ENCODE data around the gene CTSC. TPM values are rescaled to one million over a fixed set of nuclear protein-coding genes. Genes with fewer than 3 reads are reported as not detected.

The CTSC gene
- total and polyA plus RNA-seq, 4 donors, result 22.7 to 176 (median 77.1) TPM

- intact Hi-C loops (cut with DNase I), result no loop called here
- Histone ChIP-seq H3K4me1 (ENCODE audit: control insufficient read depth in 1 of 2, insufficient read depth in 2 of 2, low read length in 2 of 2) (peaks cover 0 to 2% of the 10 kb centered on the region in 2 donors), H3K27ac (ENCODE audit: low read depth in 1 of 2, low read length in 2 of 2) (no peak overlapping the region), H3K36me3 (ENCODE audit: control insufficient read depth in 1 of 2, insufficient read depth in 2 of 2, low read length in 1 of 2) (no peaks in the 10 kb centered on the region), H3K4me3 (ENCODE audit: low read length in 2 of 2) (no peak overlapping the region), H3K27me3 (ENCODE audit: control insufficient read depth in 1 of 2, insufficient read depth in 2 of 2, low read length in 1 of 2) (no peaks in the 10 kb centered on the region), H3K9me3 (ENCODE audit: control insufficient read depth, low read length) (no peaks in the 10 kb centered on the region)
- DNase-seq (no peak), ATAC-seq (ENCODE audit: low FRiP score) (no peak)
- 53 to 60% methylated on average over 2 of the region's 2 CpGs for WGBS, 2 donors
Observed at GRCh38 chr11:88318017-88318416, 19.5 kb downstream of the CTSC start.

GRCh38 chr11:88317536-88317935 is 20.0 kb downstream of the CTSC start:
- H3K27ac ChIP-seq (ENCODE audit: low read depth in 1 of 2, low read length in 2 of 2), result no peak overlapping the region
- intact Hi-C loops (cut with DNase I), result no loop called here
- H3K4me3 ChIP-seq (ENCODE audit: low read length in 2 of 2), result no peak overlapping the region
- no peaks in the 10 kb centered on the region for H3K9me3 ChIP-seq (ENCODE audit: control insufficient read depth, low read length)
- DNase-seq (no peak), ATAC-seq (ENCODE audit: low FRiP score) (no peak)
- H3K27me3 ChIP-seq (ENCODE audit: control insufficient read depth in 1 of 2, insufficient read depth in 2 of 2, low read length in 1 of 2), result no peaks in the 10 kb centered on the region
- 44 to 46% methylated on average over 5 of the region's 5 CpGs for WGBS, 2 donors
- no peaks in the 10 kb centered on the region for H3K36me3 ChIP-seq (ENCODE audit: control insufficient read depth in 1 of 2, insufficient read depth in 2 of 2, low read length in 1 of 2)
- peaks cover 0 to 2% of the 10 kb centered on the region in 2 donors for H3K4me1 ChIP-seq (ENCODE audit: control insufficient read depth in 1 of 2, insufficient read depth in 2 of 2, low read length in 2 of 2)

- intact Hi-C loops (cut with DNase I), result no loop called here
Observed at GRCh38 chr11:88315981-88316441, 21.5 kb downstream of the CTSC start.

GRCh38 chr11:88315015-88315414 is 22.5 kb downstream of the CTSC start:
- ATAC-seq (ENCODE audit: low FRiP score) (no peak), DNase-seq (no peak)
- WGBS, 2 donors, result 97 to 98% methylated on average over 2 of the region's 2 CpGs
- Histone ChIP-seq H3K36me3 (ENCODE audit: control insufficient read depth in 1 of 2, insufficient read depth in 2 of 2, low read length in 1 of 2) (no peaks in the 10 kb centered on the region), H3K27me3 (ENCODE audit: control insufficient read depth in 1 of 2, insufficient read depth in 2 of 2, low read length in 1 of 2) (no peaks in the 10 kb centered on the region), H3K4me1 (ENCODE audit: control insufficient read depth in 1 of 2, insufficient read depth in 2 of 2, low read length in 2 of 2) (peaks cover 0 to 2% of the 10 kb centered on the region in 2 donors), H3K4me3 (ENCODE audit: low read length in 2 of 2) (no peak overlapping the region), H3K27ac (ENCODE audit: low read depth in 1 of 2, low read length in 2 of 2) (no peak overlapping the region), H3K9me3 (ENCODE audit: control insufficient read depth, low read length) (no peaks in the 10 kb centered on the region)
- intact Hi-C loops (cut with DNase I), result no loop called here

More at GRCh38 chr11:88315981-88316441, 21.5 kb downstream of the CTSC start:
- Histone ChIP-seq H3K9me3 (ENCODE audit: control insufficient read depth, low read length) (no peaks in the 10 kb centered on the region), H3K27ac (ENCODE audit: low read depth in 1 of 2, low read length in 2 of 2) (no peak overlapping the region), H3K4me3 (ENCODE audit: low read length in 2 of 2) (no peak overlapping the region), H3K27me3 (ENCODE audit: control insufficient read depth in 1 of 2, insufficient read depth in 2 of 2, low read length in 1 of 2) (no peaks in the 10 kb centered on the region), H3K4me1 (ENCODE audit: control insufficient read depth in 1 of 2, insufficient read depth in 2 of 2, low read length in 2 of 2) (peaks cover 2% of the 10 kb centered on the region in 2 donors), H3K36me3 (ENCODE audit: control insufficient read depth in 1 of 2, insufficient read depth in 2 of 2, low read length in 1 of 2) (no peaks in the 10 kb centered on the region)
- no peak for ATAC-seq (ENCODE audit: low FRiP score)
- DNase-seq, result no peak
- 84 to 96% methylated on average over 5 of the region's 5 CpGs for WGBS, 2 donors

GRCh38 chr11:88313441-88313840 is 24.1 kb downstream of the CTSC start:
- no peak for ATAC-seq (ENCODE audit: low FRiP score)
- WGBS, 2 donors, result 95 to 97% methylated on average over 2 of the region's 2 CpGs
- no peaks in the 10 kb centered on the region for H3K36me3 ChIP-seq (ENCODE audit: control insufficient read depth in 1 of 2, insufficient read depth in 2 of 2, low read length in 1 of 2)
- no peaks in the 10 kb centered on the region for H3K9me3 ChIP-seq (ENCODE audit: control insufficient read depth, low read length)
- DNase-seq, result no peak
- H3K4me3 ChIP-seq (ENCODE audit: low read length in 2 of 2), result no peak overlapping the region
- peaks cover 2 to 3% of the 10 kb centered on the region in 2 donors for H3K4me1 ChIP-seq (ENCODE audit: control insufficient read depth in 1 of 2, insufficient read depth in 2 of 2, low read length in 2 of 2)
- no peak overlapping the region for H3K27ac ChIP-seq (ENCODE audit: low read depth in 1 of 2, low read length in 2 of 2)
- intact Hi-C loops (cut with DNase I), result no loop called here
- no peaks in the 10 kb centered on the region for H3K27me3 ChIP-seq (ENCODE audit: control insufficient read depth in 1 of 2, insufficient read depth in 2 of 2, low read length in 1 of 2)

GRCh38 chr11:88312628-88313027 is 24.9 kb downstream of the CTSC start:
- intact Hi-C loops (cut with DNase I), result no loop called here
- 0% methylated on average over 1 of the region's 1 CpG for WGBS, 2 donors
- Histone ChIP-seq H3K9me3 (ENCODE audit: control insufficient read depth, low read length) (no peaks in the 10 kb centered on the region), H3K27ac (ENCODE audit: low read depth in 1 of 2, low read length in 2 of 2) (no peak overlapping the region), H3K27me3 (ENCODE audit: control insufficient read depth in 1 of 2, insufficient read depth in 2 of 2, low read length in 1 of 2) (no peaks in the 10 kb centered on the region), H3K4me3 (ENCODE audit: low read length in 2 of 2) (no peak overlapping the region), H3K36me3 (ENCODE audit: control insufficient read depth in 1 of 2, insufficient read depth in 2 of 2, low read length in 1 of 2) (no peaks in the 10 kb centered on the region), H3K4me1 (ENCODE audit: control insufficient read depth in 1 of 2, insufficient read depth in 2 of 2, low read length in 2 of 2) (peaks cover 2 to 3% of the 10 kb centered on the region in 2 donors)
- no peak for DNase-seq
- ATAC-seq (ENCODE audit: low FRiP score), result no peak

GRCh38 chr11:88310246-88310645 is 27.3 kb downstream of the CTSC start:
- intact Hi-C loops (cut with DNase I), result no loop called here
- Histone ChIP-seq H3K27ac (ENCODE audit: low read depth in 1 of 2, low read length in 2 of 2) (no peak overlapping the region), H3K36me3 (ENCODE audit: control insufficient read depth in 1 of 2, insufficient read depth in 2 of 2, low read length in 1 of 2) (no peaks in the 10 kb centered on the region), H3K4me3 (ENCODE audit: low read length in 2 of 2) (no peak overlapping the region), H3K9me3 (ENCODE audit: control insufficient read depth, low read length) (no peaks in the 10 kb centered on the region), H3K4me1 (ENCODE audit: control insufficient read depth in 1 of 2, insufficient read depth in 2 of 2, low read length in 2 of 2) (peaks cover 2 to 3% of the 10 kb centered on the region in 2 donors), H3K27me3 (ENCODE audit: control insufficient read depth in 1 of 2, insufficient read depth in 2 of 2, low read length in 1 of 2) (no peaks in the 10 kb centered on the region)
- 0 to 6% methylated on average over 1 of the region's 1 CpG for WGBS, 2 donors
- DNase-seq (no peak), ATAC-seq (ENCODE audit: low FRiP score) (no peak)

GRCh38 chr11:88308576-88308975 is 29.0 kb downstream of the CTSC start:
- Histone ChIP-seq H3K27ac (ENCODE audit: low read depth in 1 of 2, low read length in 2 of 2) (no peak overlapping the region), H3K9me3 (ENCODE audit: control insufficient read depth, low read length) (no peaks in the 10 kb centered on the region), H3K36me3 (ENCODE audit: control insufficient read depth in 1 of 2, insufficient read depth in 2 of 2, low read length in 1 of 2) (no peaks in the 10 kb centered on the region), H3K4me3 (ENCODE audit: low read length in 2 of 2) (no peak overlapping the region), H3K4me1 (ENCODE audit: control insufficient read depth in 1 of 2, insufficient read depth in 2 of 2, low read length in 2 of 2) (peaks cover 2 to 3% of the 10 kb centered on the region in 2 donors), H3K27me3 (ENCODE audit: control insufficient read depth in 1 of 2, insufficient read depth in 2 of 2, low read length in 1 of 2) (no peaks in the 10 kb centered on the region)
- ATAC-seq (ENCODE audit: low FRiP score) (no peak), DNase-seq (no peak)
- intact Hi-C loops (cut with DNase I), result no loop called here
- 68 to 73% methylated on average over 2 of the region's 2 CpGs for WGBS, 2 donors

GRCh38 chr11:88307749-88308425 is 29.6 kb downstream of the CTSC start:
- ATAC-seq (ENCODE audit: low FRiP score), result no peak
- Histone ChIP-seq H3K27ac (ENCODE audit: low read depth in 1 of 2, low read length in 2 of 2) (no peak overlapping the region), H3K4me3 (ENCODE audit: low read length in 2 of 2) (no peak overlapping the region), H3K4me1 (ENCODE audit: control insufficient read depth in 1 of 2, insufficient read depth in 2 of 2, low read length in 2 of 2) (peaks cover 2 to 3% of the 10 kb centered on the region in 2 donors), H3K36me3 (ENCODE audit: control insufficient read depth in 1 of 2, insufficient read depth in 2 of 2, low read length in 1 of 2) (no peaks in the 10 kb centered on the region), H3K9me3 (ENCODE audit: control insufficient read depth, low read length) (no peaks in the 10 kb centered on the region), H3K27me3 (ENCODE audit: control insufficient read depth in 1 of 2, insufficient read depth in 2 of 2, low read length in 1 of 2) (no peaks in the 10 kb centered on the region)
- no peak for DNase-seq
- WGBS, 2 donors, result 93 to 94% methylated on average over 11 of the region's 11 CpGs
- intact Hi-C loops (cut with DNase I), result no loop called here
